LNCAP (cell line): ENCODE measurements around the gene B3GNT8.

Experiments
- TF ChIP-seq, protein P1 (sequence below): fragments of 450-650 bp; IDR thresholded peaks from 2 replicates; pipeline ENCODE4 v1.5.1; 2017; ENCODE audit warnings: mild to moderate bottlenecking

Gene B3GNT8

DNA sequence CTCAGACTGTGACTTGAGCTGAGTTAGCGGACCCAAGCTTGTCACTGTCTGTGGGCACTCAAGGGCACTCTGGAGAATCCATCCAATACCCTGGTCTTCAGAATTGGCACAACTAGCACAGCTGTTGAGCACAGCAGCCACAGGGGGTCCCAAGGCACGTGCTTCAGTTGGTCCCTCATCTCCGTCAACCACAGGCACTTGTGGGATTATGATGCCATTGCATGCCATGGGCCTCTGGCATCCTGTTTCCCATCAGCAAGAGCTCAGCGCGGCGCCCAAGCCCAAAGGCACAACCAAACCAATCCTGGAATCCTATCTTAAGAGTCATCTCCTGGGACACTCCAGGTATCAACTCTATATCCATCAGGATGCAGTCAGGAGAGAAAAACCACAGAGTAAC lies 3.7 kb upstream of the B3GNT8 start:
- TF ChIP-seq, protein P1, sequence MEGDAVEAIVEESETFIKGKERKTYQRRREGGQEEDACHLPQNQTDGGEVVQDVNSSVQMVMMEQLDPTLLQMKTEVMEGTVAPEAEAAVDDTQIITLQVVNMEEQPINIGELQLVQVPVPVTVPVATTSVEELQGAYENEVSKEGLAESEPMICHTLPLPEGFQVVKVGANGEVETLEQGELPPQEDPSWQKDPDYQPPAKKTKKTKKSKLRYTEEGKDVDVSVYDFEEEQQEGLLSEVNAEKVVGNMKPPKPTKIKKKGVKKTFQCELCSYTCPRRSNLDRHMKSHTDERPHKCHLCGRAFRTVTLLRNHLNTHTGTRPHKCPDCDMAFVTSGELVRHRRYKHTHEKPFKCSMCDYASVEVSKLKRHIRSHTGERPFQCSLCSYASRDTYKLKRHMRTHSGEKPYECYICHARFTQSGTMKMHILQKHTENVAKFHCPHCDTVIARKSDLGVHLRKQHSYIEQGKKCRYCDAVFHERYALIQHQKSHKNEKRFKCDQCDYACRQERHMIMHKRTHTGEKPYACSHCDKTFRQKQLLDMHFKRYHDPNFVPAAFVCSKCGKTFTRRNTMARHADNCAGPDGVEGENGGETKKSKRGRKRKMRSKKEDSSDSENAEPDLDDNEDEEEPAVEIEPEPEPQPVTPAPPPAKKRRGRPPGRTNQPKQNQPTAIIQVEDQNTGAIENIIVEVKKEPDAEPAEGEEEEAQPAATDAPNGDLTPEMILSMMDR = no peak

DNA sequence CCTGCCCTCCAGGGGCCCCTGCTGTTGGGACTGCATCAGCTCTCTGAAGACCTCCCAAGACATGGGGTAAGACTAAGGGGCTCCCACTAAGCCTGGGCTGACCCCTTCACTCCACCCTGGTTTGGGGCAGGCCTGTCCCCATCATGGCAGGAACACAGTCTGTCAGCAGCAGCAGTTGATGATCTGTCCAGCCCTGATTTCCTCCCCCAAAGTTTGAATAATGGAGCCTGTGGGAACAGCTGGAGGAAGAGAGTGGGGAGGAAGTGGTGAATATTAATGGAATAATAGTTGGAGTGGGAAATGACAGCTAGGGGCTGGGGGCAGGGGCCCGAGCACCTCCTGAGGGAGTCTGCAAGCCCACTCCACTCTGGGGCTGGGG lies 1.3 kb upstream of the B3GNT8 start:
- TF ChIP-seq, protein P1 = no peak

DNA sequence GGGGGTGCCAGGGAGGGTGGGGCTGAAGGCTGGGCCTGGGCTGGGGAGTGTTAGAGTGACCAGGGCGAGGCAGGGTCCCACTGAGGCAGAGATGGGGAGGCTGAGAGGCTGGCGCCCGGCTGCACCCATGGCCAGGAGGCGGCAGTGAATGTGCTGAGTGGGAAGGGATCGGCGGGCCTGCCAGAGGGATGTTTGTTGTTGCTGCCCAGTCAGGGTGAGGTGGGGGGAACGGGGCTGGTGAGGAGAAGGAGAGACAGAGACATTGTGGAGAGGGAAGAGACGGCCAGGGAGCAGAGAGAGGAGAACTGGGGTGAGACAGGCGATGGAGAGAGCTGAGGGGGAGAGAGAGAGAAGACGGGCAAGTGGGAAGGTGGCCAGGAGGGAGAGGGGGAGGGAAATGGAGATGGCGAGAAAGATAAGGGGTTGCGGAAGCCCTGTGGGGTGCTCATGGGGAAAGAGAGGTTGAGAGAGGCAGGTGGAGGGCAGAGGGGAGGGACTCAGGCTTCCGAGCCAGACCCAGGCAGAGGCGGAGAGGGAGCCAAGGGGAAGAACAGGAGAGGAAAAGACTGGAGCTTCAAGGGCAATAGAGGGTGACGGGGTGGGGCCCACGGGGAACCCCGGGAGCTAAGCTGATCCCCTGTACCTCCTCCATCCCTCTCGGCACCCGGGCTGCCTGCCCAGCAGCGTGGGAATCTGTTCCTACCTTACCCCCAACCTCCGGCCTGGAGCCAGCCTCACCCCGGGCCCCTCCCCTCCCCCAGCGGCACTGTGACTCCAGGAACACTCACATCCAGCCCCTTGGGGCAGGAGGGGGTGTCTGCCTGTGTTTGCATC lies 690 bp upstream of the B3GNT8 start:
- TF ChIP-seq, protein P1 = no peak

DNA sequence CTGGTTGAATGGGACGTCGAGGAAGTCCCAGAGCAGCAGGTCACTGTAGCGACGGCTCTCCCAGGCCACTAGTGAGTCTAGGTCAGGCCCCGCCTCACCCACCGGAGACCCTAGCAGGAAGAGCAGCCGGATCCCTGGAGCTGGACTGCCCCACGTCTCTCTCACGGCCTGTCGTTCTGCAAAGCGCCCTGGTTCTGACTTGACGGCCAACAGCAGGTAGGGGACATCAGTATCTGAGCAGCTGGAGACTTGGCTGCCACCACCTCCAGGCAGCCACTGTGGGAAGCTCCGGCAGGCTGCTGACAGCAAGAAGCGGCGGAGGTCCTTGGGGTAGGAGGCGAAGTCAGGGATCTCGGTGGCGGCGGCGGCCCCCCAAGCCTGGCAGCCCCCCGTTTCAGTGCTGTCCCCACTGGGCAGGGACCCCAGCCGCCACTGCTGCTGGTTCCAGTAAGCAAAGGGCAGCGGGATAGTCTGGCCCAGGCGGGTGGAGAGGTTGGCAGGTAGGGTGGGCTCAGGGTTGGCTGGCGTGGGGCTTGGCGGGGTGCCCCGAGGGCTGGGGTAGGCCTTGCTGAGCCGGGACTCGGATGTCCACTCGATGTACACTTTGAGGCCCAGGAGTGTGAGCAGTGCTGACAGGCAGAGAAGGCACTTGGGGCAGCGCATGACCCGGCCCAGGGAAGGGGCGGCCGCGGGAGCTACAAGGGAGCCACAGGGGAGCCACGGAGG lies 895 bp downstream of the B3GNT8 start:
- TF ChIP-seq, protein P1 = no peak

DNA sequence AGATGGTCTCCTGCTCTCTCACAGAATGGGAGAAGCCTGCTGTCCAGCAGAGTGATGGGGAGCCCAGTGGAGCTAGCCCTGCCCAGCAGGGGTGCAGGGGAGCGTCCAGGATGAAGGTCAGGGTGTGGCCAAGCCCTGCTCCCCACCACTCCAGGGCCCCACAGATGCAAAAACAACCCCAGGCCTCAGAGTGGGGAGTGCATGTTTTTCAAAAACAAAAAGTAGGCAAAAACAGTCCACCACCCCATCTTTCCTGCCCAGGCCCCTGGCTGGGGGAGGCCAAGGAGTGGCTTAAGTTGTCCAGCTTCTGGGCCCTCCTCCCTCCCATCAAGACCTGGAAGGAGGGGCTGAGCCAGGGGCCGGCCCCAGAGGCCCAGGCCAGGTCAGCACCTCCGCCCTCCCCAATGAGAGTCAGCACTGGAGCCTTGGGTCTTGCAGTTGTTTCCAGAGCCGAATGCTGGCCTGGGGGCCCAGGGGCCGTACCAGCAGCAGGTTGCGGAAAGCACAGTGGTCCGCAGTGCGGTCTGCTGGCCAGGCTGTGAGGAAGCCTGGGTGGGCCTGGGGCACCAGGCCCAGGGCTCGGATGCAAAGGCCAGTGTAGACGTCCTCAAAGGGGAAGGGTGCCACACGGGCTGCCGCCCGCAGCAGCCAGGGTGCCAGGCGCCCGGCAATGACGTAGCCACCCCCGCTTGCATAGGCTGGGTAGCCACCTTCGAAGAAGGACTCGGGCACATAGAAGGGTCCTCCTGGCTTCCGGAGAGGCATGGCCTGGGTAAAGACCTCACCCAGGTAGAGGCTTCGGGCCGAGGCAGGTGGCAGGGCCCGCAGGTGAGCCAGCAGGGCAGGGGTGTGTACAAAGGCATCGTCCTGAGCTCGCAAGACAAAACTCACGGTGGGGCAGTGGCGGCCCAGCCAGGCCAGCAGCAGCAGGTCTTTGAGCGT lies 1.7 kb downstream of the B3GNT8 start:
- TF ChIP-seq, protein P1 = no peak

DNA sequence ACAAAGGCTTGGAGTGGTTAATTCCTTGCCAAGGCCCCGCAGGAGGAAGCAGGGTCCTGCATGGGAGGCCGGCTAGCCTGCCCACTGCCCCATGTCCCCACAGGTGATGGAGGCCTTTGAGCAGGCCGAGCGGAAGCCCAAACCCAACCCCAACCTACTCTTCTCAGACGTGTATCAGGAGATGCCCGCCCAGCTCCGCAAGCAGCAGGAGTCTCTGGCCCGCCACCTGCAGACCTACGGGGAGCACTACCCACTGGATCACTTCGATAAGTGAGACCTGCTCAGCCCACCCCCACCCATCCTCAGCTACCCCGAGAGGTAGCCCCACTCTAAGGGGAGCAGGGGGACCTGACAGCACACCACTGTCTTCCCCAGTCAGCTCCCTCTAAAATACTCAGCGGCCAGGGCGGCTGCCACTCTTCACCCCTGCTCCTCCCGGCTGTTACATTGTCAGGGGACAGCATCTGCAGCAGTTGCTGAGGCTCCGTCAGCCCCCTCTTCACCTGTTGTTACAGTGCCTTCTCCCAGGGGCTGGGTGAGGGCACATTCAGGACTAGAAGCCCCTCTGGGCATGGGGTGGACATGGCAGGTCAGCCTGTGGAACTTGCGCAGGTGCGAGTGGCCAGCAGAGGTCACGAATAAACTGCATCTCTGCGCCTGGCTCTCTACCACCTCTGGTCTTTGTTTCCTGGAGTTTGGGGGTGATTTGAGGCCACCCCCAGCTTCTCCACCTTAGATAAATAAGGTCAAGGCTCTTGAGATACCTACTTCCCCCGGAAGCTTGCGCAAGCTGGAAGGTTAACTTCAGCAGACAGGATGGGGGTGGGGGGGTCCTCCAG lies 2.6 kb downstream of the B3GNT8 start:
- TF ChIP-seq, protein P1 = no peak
